Activated CD4-positive, CD25-positive, alpha-beta regulatory T cell treated with anti-CD3 and anti-CD28 coated beads, Interleukin-2, amount 50 U/mL, for 24 hours (primary cell): Measurements from ENCODE around the gene RET.

ENCODE experiments used
- ATAC-seq, 2 donors: fragments of 150-1000 bp; cut with Tn5 transposase; one replicate each; pipeline ENCODE4 v1.10.0; 2021; ENCODE audit warnings: mild to moderate bottlenecking in 1 of 2, moderate library complexity in 1 of 2

RET gene

GRCh38 chr10:43076876-43077420 lies at the start of gene RET:
RET (plus strand) TSS chr10:43077069; CDS start chr10:43077259, 190 bp downstream.
- peak in 1 of 2 donors; percentile 27 for ATAC-seq

- ATAC-seq = no peak
Observed at GRCh38 chr10:43027331-43027955, 49.4 kb upstream of the RET start.

GRCh38 chr10:43028143-43028542 lies 48.7 kb upstream of the RET start:
- ATAC-seq = no peak

- no peak for ATAC-seq
Observed at GRCh38 chr10:43029043-43029442, 47.8 kb upstream of the RET start.

- ATAC-seq = no peak
Observed at GRCh38 chr10:43032613-43033012, 44.3 kb upstream of the RET start.

- ATAC-seq = no peak
Observed at GRCh38 chr10:43035800-43036199, 41.1 kb upstream of the RET start.

GRCh38 chr10:43036481-43037428 lies 40.1 kb upstream of the RET start:
- no peak for ATAC-seq

GRCh38 chr10:43037440-43037839 lies 39.4 kb upstream of the RET start:
- no peak for ATAC-seq

- ATAC-seq = no peak
Observed at GRCh38 chr10:43037942-43038782, 38.7 kb upstream of the RET start.

- no peak for ATAC-seq
Observed at GRCh38 chr10:43038783-43039623, 37.9 kb upstream of the RET start.

GRCh38 chr10:43039624-43040481 lies 37.0 kb upstream of the RET start:
- no peak for ATAC-seq

GRCh38 chr10:43040482-43041256 lies 36.2 kb upstream of the RET start:
- ATAC-seq = no peak

GRCh38 chr10:43041422-43042342 lies 35.2 kb upstream of the RET start:
- no peak for ATAC-seq

GRCh38 chr10:43042503-43043341 lies 34.1 kb upstream of the RET start:
- ATAC-seq = no peak

GRCh38 chr10:43043342-43043772 lies 33.5 kb upstream of the RET start:
- no peak for ATAC-seq

GRCh38 chr10:43043773-43044447 lies 33.0 kb upstream of the RET start:
- no peak for ATAC-seq

- no peak for ATAC-seq
Observed at GRCh38 chr10:43044448-43044921, 32.4 kb upstream of the RET start.
